Measurements from ENCODE around the gene WDR45. TPM values are rescaled to one million over a fixed set of nuclear protein-coding genes. Genes with fewer than 3 reads are reported as not detected.

The WDR45 gene
- total RNA-seq, 3 donors from 2014 or later = 95.7 to 134 (median 98.6) TPM

GRCh38 chrX:49060914-49061313 is 18.8 kb downstream of the WDR45 start:
- Histone ChIP-seq H3K4me3 (no peak overlapping the region), H3K27ac (peak overlapping the region; percentile 35 to 87), H3K27me3 (peaks cover 0 to 26% of the 10 kb centered on the region in 2 donors), H3K36me3 (no peaks in the 10 kb centered on the region), H3K9me3 (no peaks in the 10 kb centered on the region), H3K4me1 (no peaks in the 10 kb centered on the region)
- TF ChIP-seq, protein P1, sequence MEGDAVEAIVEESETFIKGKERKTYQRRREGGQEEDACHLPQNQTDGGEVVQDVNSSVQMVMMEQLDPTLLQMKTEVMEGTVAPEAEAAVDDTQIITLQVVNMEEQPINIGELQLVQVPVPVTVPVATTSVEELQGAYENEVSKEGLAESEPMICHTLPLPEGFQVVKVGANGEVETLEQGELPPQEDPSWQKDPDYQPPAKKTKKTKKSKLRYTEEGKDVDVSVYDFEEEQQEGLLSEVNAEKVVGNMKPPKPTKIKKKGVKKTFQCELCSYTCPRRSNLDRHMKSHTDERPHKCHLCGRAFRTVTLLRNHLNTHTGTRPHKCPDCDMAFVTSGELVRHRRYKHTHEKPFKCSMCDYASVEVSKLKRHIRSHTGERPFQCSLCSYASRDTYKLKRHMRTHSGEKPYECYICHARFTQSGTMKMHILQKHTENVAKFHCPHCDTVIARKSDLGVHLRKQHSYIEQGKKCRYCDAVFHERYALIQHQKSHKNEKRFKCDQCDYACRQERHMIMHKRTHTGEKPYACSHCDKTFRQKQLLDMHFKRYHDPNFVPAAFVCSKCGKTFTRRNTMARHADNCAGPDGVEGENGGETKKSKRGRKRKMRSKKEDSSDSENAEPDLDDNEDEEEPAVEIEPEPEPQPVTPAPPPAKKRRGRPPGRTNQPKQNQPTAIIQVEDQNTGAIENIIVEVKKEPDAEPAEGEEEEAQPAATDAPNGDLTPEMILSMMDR (IDR thresholded peaks at IDR 0.05) = no peak
- TF ChIP-seq POLR2AphosphoS5 (IDR thresholded peaks at IDR 0.05) (no peak), POLR2A (IDR thresholded peaks at IDR 0.05) (no peak)
- intact Hi-C loops (cut with DNase I; ENCODE audit: low total_unique reads) = no loop called here
- no peak for DNase-seq (ENCODE audit: low spot score in 2 of 2)

DNA sequence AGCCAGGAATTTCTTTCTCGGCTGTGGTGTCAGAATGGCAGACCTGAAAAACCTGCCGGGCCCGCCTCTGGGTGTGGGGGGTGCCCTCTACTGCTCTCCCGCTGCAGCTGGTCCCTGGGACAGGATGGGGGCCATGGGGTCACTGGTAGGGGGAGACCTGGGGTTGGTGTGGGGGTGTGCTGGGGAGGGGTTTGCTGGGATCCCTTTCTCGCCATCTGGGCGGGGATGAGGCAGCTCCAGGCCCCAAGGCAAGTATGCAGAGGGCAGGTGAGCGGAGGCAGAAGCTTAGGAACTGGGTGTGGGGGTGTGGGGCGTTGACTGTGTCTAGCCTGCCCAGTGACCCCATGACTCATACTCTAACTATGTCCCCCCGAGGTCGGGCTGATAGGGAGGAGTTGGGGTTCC is 20.0 kb downstream of the WDR45 start:
- Histone ChIP-seq H3K27ac (peak overlapping the region; percentile 83 to 87), H3K4me3 (peak overlapping the region in 2 of 3 donors; percentile 53 to 67), H3K36me3 (no peaks in the 10 kb centered on the region), H3K27me3 (peaks cover 0 to 20% of the 10 kb centered on the region in 2 donors), H3K9me3 (peaks cover 0 to under 1% of the 10 kb centered on the region in 2 donors), H3K4me1 (no peaks in the 10 kb centered on the region)
- intact Hi-C loops (cut with DNase I; ENCODE audit: low total_unique reads) = no loop called here
- no peak for DNase-seq (ENCODE audit: low spot score in 2 of 2)
- TF ChIP-seq POLR2AphosphoS5 (IDR thresholded peaks at IDR 0.05) = no peak
- TF ChIP-seq, protein P1 (IDR thresholded peaks at IDR 0.05) = no peak

- intact Hi-C loops (cut with DNase I; ENCODE audit: low total_unique reads) = no loop called here
- DNase-seq (ENCODE audit: low spot score in 2 of 2) = no peak
- no peaks in the 10 kb centered on the region for H3K36me3 ChIP-seq
- no peaks in the 10 kb centered on the region for H3K4me1 ChIP-seq
- peaks cover 0 to 20% of the 10 kb centered on the region in 2 donors for H3K27me3 ChIP-seq
- H3K4me3 ChIP-seq = peak overlapping the region in 2 of 3 donors; percentile 53 to 67
- peaks cover 4 to 5% of the 10 kb centered on the region in 2 donors for H3K9me3 ChIP-seq
- TF ChIP-seq POLR2AphosphoS5 (IDR thresholded peaks at IDR 0.05) (no peak), POLR2A (IDR thresholded peaks at IDR 0.05) (no peak)
- TF ChIP-seq, protein P1 (IDR thresholded peaks at IDR 0.05) = no peak
- peak overlapping the region; percentile 83 to 87 for H3K27ac ChIP-seq
Measured at GRCh38 chrX:49059201-49059600, 20.5 kb downstream of the WDR45 start.

DNA sequence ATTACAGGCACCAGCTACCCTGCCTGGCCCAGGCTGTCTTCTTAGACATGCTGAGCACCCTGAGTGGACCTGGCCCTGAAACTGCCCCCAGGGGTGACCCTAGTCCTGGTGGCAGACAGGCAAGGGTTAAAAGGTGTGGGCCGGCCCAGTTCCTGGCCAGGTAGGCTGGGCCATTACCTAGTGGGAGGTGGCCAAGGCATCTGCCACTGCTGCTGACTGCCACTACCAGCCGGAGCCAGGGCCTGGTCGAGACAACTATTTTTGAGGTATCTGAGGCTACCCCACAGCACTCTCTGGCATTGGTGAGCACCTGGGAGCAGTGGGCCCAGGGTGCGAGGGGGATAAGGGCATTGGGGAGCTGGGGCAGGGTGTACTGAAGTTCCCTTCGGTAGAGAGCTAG is 20.9 kb downstream of the WDR45 start, which contains the start of gene CCDC120:
TSS of gene CCDC120 (plus strand) at position 206 of the 400 bp plus-strand sequence. CDS start 3,043 bp downstream, outside the sequence.
- Histone ChIP-seq H3K27me3 (peaks cover 0 to 17% of the 10 kb centered on the region in 2 donors), H3K36me3 (no peaks in the 10 kb centered on the region), H3K4me3 (peak within 1 kb of the TSS in 2 of 3 donors; percentile 53 to 67), H3K27ac (peak within 1 kb of the TSS; percentile 83 to 87), H3K4me1 (no peaks in the 10 kb centered on the region), H3K9me3 (peaks cover 5 to 8% of the 10 kb centered on the region in 2 donors)
- DNase-seq (ENCODE audit: low spot score in 2 of 2) = peak in 1 of 2 donors; percentile 52
- intact Hi-C loops (cut with DNase I; ENCODE audit: low total_unique reads) = no loop called here
- no peak for TF ChIP-seq POLR2A (IDR thresholded peaks at IDR 0.05)
- peak in 1 of 3 donors; percentile 55 for TF ChIP-seq POLR2AphosphoS5 (IDR thresholded peaks at IDR 0.05)

GRCh38 chrX:49054073-49054762 is 25.5 kb downstream of the WDR45 start:
- Histone ChIP-seq H3K27me3 (peaks cover 0 to 19% of the 10 kb centered on the region in 2 donors), H3K4me1 (no peaks in the 10 kb centered on the region), H3K9me3 (peaks cover 5 to 8% of the 10 kb centered on the region in 2 donors), H3K4me3 (peak overlapping the region; percentile 65 to 73 (median 71)), H3K27ac (peak overlapping the region; percentile 92 to 93), H3K36me3 (no peaks in the 10 kb centered on the region)
- intact Hi-C loops (cut with DNase I; ENCODE audit: low total_unique reads) = no loop called here
- no peak for TF ChIP-seq POLR2AphosphoS5 (IDR thresholded peaks at IDR 0.05)
- DNase-seq (ENCODE audit: low spot score in 2 of 2) = no peak
